ENCODE results near the gene HIGD2A. TPM values are rescaled to one million over a fixed set of nuclear protein-coding genes. Genes with fewer than 3 reads are reported as not detected.

HIGD2A gene
- total RNA-seq, 1 donor from 2014 or later = 103 TPM

- no peak overlapping the region for H2AFZ ChIP-seq (ENCODE audit: low read depth, low read length)
- no peaks in the 10 kb centered on the region for H3K27me3 Mint-ChIP-seq (ENCODE audit: low read depth, unreplicated experiment)
Measured at GRCh38 chr5:176382721-176383120, 5.8 kb upstream of the HIGD2A start.

DNA sequence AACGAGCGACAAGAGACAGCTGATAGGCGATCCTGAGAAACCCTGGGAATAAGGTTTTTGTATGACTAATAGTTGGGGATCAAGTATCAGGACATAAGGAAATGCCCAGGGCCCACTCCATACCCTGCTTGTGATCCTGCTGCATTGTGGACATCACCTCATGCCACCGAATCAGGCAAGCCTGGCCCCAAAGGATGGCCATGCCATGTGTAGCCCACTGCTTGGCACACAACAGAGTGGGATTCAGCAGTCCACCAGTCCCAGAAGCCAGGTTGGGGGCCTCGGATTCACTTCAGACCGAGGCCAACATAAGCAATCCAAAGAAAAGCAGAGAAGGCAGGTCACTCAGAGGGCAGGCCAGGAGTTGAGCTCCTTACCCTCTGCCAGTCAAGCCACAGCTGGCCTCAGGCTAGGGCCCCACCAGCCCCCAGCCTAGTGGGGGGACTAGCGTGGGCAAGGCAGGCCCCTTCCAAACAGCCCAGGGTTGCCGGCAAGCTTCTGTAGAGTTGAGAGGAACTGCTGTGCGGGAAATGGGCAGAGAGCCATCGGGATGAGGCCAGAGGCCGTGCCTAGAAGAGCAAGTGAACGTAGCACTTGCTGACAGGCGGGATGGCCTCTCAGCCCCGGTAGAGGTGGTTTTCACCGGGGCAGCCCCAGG lies 5.2 kb upstream of the HIGD2A start:
- H3K27me3 ChIP-seq (ENCODE audit: insufficient read depth, low read length) = no peaks in the 10 kb centered on the region
- Mint-ChIP-seq H3K4me3 (ENCODE audit: unreplicated experiment) (no peak overlapping the region), H3K27ac (ENCODE audit: unreplicated experiment) (no peak overlapping the region), H3K36me3 (ENCODE audit: low read depth, unreplicated experiment) (peaks cover 17% of the 10 kb centered on the region), H3K27me3 (ENCODE audit: low read depth, unreplicated experiment) (no peaks in the 10 kb centered on the region), H3K4me1 (ENCODE audit: low read depth, unreplicated experiment) (peaks cover 4% of the 10 kb centered on the region), H3K9me3 (ENCODE audit: unreplicated experiment) (no peaks in the 10 kb centered on the region)
- H3K9me3 ChIP-seq (ENCODE audit: insufficient read depth, low read depth, low read length) = no peaks in the 10 kb centered on the region
- peaks cover 42% of the 10 kb centered on the region for H3K79me2 ChIP-seq (ENCODE audit: insufficient read depth, low read length)
- TF ChIP-seq EZH2 (IDR thresholded peaks at IDR 0.05; ENCODE audit: insufficient read depth, low read length) = no peak
- TF ChIP-seq CTCF (IDR thresholded peaks at IDR 0.05; ENCODE audit: insufficient read depth, low read depth, low read length) = no peak
- H2AFZ ChIP-seq (ENCODE audit: low read depth, low read length) = no peak overlapping the region
- no peak overlapping the region for H3K4me2 ChIP-seq (ENCODE audit: low read length)
- H3K4me3 ChIP-seq (ENCODE audit: insufficient read depth, low read depth, low read length) = no peak overlapping the region
- peaks cover 11% of the 10 kb centered on the region for H3K4me1 ChIP-seq (ENCODE audit: insufficient read depth, low read length)
- H3K9ac ChIP-seq (ENCODE audit: low read length) = no peak overlapping the region
- FAIRE-seq (no peak), DNase-seq (ENCODE audit: low read depth) (no peak)
- peaks cover 45% of the 10 kb centered on the region for H4K20me1 ChIP-seq (ENCODE audit: insufficient read depth, low read length)
- H3K36me3 ChIP-seq (ENCODE audit: insufficient read depth, low read length) = peaks cover 27% of the 10 kb centered on the region
- H3K27ac ChIP-seq (ENCODE audit: low read depth, low read length) = no peak overlapping the region

More at GRCh38 chr5:176382721-176383120, 5.8 kb upstream of the HIGD2A start:
- H3K9me3 ChIP-seq (ENCODE audit: insufficient read depth, low read depth, low read length) = no peaks in the 10 kb centered on the region
- peaks cover 4% of the 10 kb centered on the region for H3K4me1 Mint-ChIP-seq (ENCODE audit: low read depth, unreplicated experiment)
- H3K4me3 Mint-ChIP-seq (ENCODE audit: unreplicated experiment) = no peak overlapping the region
- H3K9me3 Mint-ChIP-seq (ENCODE audit: unreplicated experiment) = no peaks in the 10 kb centered on the region
- FAIRE-seq (no peak), DNase-seq (ENCODE audit: low read depth) (no peak)
- H3K36me3 Mint-ChIP-seq (ENCODE audit: low read depth, unreplicated experiment) = peaks cover 15% of the 10 kb centered on the region
- H3K79me2 ChIP-seq (ENCODE audit: insufficient read depth, low read length) = peaks cover 36% of the 10 kb centered on the region
- peaks cover 27% of the 10 kb centered on the region for H3K36me3 ChIP-seq (ENCODE audit: insufficient read depth, low read length)
- no peak overlapping the region for H3K9ac ChIP-seq (ENCODE audit: low read length)
- no peak overlapping the region for H3K27ac ChIP-seq (ENCODE audit: low read depth, low read length)
- peaks cover 44% of the 10 kb centered on the region for H4K20me1 ChIP-seq (ENCODE audit: insufficient read depth, low read length)
- no peak overlapping the region for H3K4me2 ChIP-seq (ENCODE audit: low read length)
- no peak overlapping the region for H3K27ac Mint-ChIP-seq (ENCODE audit: unreplicated experiment)
- peaks cover 11% of the 10 kb centered on the region for H3K4me1 ChIP-seq (ENCODE audit: insufficient read depth, low read length)
- H3K4me3 ChIP-seq (ENCODE audit: insufficient read depth, low read depth, low read length) = no peak overlapping the region
- no peak for TF ChIP-seq CTCF (IDR thresholded peaks at IDR 0.05; ENCODE audit: insufficient read depth, low read depth, low read length)
- TF ChIP-seq EZH2 (IDR thresholded peaks at IDR 0.05; ENCODE audit: insufficient read depth, low read length) = no peak
- H3K27me3 ChIP-seq (ENCODE audit: insufficient read depth, low read length) = no peaks in the 10 kb centered on the region

DNA sequence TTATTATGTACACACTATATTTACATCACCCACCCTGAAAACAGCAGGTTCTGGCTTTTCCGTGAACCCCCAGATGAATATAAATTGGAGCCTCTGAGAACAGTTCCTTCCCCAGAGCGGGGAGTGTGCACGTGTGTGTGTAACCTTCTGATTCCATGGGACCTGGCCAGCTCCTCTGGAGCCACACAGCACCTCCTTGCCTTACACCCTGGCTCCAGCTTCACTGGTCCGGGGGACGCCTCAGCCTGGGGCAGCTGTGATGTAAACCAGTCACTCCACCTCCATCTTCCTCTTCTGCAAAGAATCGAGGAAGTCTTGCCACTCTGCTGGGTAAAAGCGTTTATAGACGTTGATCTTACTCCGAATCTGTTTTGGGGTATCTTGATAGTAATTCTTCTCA lies 4.6 kb upstream of the HIGD2A start:
- peaks cover 11% of the 10 kb centered on the region for H3K4me1 ChIP-seq (ENCODE audit: insufficient read depth, low read length)
- peaks cover 27% of the 10 kb centered on the region for H3K36me3 ChIP-seq (ENCODE audit: insufficient read depth, low read length)
- no peak overlapping the region for H3K27ac ChIP-seq (ENCODE audit: low read depth, low read length)
- no peak overlapping the region for H3K4me2 ChIP-seq (ENCODE audit: low read length)
- H3K79me2 ChIP-seq (ENCODE audit: insufficient read depth, low read length) = peaks cover 43% of the 10 kb centered on the region
- no peak overlapping the region for H3K4me3 ChIP-seq (ENCODE audit: insufficient read depth, low read depth, low read length)
- Mint-ChIP-seq H3K4me3 (ENCODE audit: unreplicated experiment) (no peak overlapping the region), H3K27ac (ENCODE audit: unreplicated experiment) (no peak overlapping the region), H3K27me3 (ENCODE audit: low read depth, unreplicated experiment) (no peaks in the 10 kb centered on the region), H3K9me3 (ENCODE audit: unreplicated experiment) (no peaks in the 10 kb centered on the region), H3K36me3 (ENCODE audit: low read depth, unreplicated experiment) (peaks cover 17% of the 10 kb centered on the region), H3K4me1 (ENCODE audit: low read depth, unreplicated experiment) (peaks cover 4% of the 10 kb centered on the region)
- no peaks in the 10 kb centered on the region for H3K27me3 ChIP-seq (ENCODE audit: insufficient read depth, low read length)
- H2AFZ ChIP-seq (ENCODE audit: low read depth, low read length) = no peak overlapping the region
- DNase-seq (ENCODE audit: low read depth) (no peak), FAIRE-seq (no peak)
- TF ChIP-seq EZH2 (IDR thresholded peaks at IDR 0.05; ENCODE audit: insufficient read depth, low read length) (no peak), CTCF (IDR thresholded peaks at IDR 0.05; ENCODE audit: insufficient read depth, low read depth, low read length) (no peak)
- peaks cover 45% of the 10 kb centered on the region for H4K20me1 ChIP-seq (ENCODE audit: insufficient read depth, low read length)
- no peak overlapping the region for H3K9ac ChIP-seq (ENCODE audit: low read length)
- H3K9me3 ChIP-seq (ENCODE audit: insufficient read depth, low read depth, low read length) = no peaks in the 10 kb centered on the region

Data from astrocyte (in vitro differentiated cells and primary cell).